ENCODE measurements around the gene GRIK1.

GRIK1 gene

GRCh38 chr21:29642551-29643245 lies 297.1 kb downstream of the GRIK1 start:
- TF ChIP-seq CTCF (conservative IDR thresholded peaks at IDR 0.05): no peak
- TF ChIP-seq ZFX (IDR thresholded peaks at IDR 0.05): no peak

GRCh38 chr21:29641635-29642550 lies 297.9 kb downstream of the GRIK1 start:
- H3K27ac ChIP-seq: no peak overlapping the region
- TF ChIP-seq CTCF (conservative IDR thresholded peaks at IDR 0.05) (no peak), ZFX (IDR thresholded peaks at IDR 0.05) (no peak)

More at GRCh38 chr21:29642551-29643245, 297.1 kb downstream of the GRIK1 start:
- H3K27ac ChIP-seq: no peak overlapping the region

- H3K27ac ChIP-seq: no peak overlapping the region
- no peak for TF ChIP-seq CTCF (conservative IDR thresholded peaks at IDR 0.05)
- no peak for TF ChIP-seq ZFX (IDR thresholded peaks at IDR 0.05)
Observed at GRCh38 chr21:29641001-29641634, 298.7 kb downstream of the GRIK1 start.

- H3K27ac ChIP-seq: no peak overlapping the region
- no peak for TF ChIP-seq CTCF (conservative IDR thresholded peaks at IDR 0.05)
- no peak for TF ChIP-seq ZFX (IDR thresholded peaks at IDR 0.05)
Observed at GRCh38 chr21:29640080-29640508, 299.7 kb downstream of the GRIK1 start.

- no peak overlapping the region for H3K27ac ChIP-seq
- no peak for TF ChIP-seq CTCF (conservative IDR thresholded peaks at IDR 0.05)
- no peak for TF ChIP-seq ZFX (IDR thresholded peaks at IDR 0.05)
Observed at GRCh38 chr21:29639366-29640079, 300.3 kb downstream of the GRIK1 start.

- no peak for TF ChIP-seq CTCF (conservative IDR thresholded peaks at IDR 0.05)
- TF ChIP-seq ZFX (IDR thresholded peaks at IDR 0.05): no peak
- H3K27ac ChIP-seq: no peak overlapping the region
Observed at GRCh38 chr21:29638761-29639327, 301.0 kb downstream of the GRIK1 start.

Data from C4-2B (cell line).